HG03060 (cell line): ENCODE data around the gene PID1.

Experiments
- ATAC-seq: cut with Tn5 transposase; IDR thresholded peaks from one replicate; pipeline ENCODE4 v1.9.1; 2021; ENCODE audit warnings: low read depth, moderate number of reproducible peaks; ENCODE audit not compliant: unreplicated experiment

PID1 gene

DNA sequence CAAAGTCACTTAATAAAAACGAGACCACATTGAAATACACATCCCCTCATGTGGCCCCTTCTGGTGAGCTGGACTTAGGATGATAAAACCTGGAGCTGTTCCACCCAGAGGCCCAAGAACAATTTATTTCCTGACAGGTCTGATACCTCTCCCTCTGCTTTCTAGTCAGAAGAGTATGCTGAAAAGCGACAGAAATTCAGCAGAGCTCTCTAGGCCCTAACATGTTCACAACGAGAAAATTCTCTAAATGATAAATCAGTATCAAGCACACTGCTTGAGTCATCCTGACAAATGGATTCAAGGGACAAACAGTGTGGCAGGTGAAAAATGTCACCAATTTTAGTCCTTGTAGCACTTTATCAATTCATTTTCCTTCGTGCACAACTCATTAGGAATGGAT, 233.5 kb downstream of the PID1 start:
- no peak for ATAC-seq

GRCh38 chr2:229033816-229034215, 237.3 kb downstream of the PID1 start:
- no peak for ATAC-seq

- ATAC-seq, result no peak
These were observed 238.4 kb downstream of the PID1 start for GRCh38 chr2:229032608-229033234.

- ATAC-seq, result no peak
These were observed 243.6 kb downstream of the PID1 start for GRCh38 chr2:229027353-229028105.

DNA sequence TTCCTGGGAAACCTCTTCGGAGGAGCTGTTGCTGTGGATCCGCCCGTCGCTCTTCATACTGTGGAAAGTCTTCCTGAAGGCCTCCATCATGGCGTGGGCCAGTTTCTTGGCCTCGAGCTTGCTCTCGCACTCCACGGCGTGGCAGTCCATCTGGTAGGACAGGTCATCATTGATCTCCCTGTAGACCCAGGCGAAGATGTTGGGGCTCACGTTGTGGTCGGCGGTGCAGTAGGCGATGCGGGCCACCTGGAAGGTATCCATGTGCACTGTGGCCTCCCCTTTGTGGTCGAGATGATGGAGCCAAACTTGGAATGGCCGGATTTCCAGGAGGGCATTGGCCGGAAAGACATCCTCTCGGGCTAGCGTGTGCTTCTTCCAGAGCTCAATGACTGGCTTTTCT, 245.4 kb downstream of the PID1 start:
- no peak for ATAC-seq

GRCh38 chr2:229022652-229023051, 248.4 kb downstream of the PID1 start:
- ATAC-seq, result no peak

DNA sequence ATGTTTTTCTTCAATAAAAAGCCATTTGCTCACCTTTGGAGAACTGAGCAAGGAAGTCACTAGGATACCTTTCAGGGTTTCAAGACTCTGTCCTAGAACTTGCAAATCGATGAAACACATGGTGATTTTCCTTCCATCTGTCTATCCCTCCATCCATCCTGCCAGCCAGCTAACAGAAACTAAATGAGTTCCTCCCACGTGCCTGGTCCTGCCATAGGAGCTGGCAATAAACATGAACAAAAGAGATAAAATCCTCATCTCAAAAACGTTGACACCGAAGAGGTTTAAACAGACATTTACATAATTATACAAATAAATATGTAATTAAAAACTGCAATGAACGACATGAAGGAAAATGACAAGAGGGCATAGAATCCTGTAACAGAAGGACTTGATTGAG, 249.0 kb downstream of the PID1 start:
- no peak for ATAC-seq

- no peak for ATAC-seq
These were observed 261.3 kb downstream of the PID1 start for GRCh38 chr2:229009816-229010215.

DNA sequence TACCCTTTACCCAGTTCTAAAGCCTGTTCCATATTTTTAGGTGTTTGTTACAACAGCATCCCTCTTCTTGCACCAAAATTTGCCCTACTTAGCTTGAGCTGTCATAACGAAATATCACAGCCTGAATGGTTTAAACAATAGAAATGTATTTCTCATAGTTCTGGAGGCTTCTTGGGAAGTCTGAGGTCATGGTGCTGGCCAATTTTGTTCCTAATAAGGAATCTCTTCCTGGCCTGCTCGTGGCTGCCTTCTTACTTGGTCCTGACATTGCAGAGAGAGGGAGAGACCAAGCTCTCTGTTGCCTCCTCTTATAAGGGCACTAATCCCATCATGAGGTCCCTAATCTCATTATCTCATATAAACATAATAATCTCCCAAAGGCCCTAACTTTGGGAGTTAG, 267.8 kb downstream of the PID1 start:
- no peak for ATAC-seq

DNA sequence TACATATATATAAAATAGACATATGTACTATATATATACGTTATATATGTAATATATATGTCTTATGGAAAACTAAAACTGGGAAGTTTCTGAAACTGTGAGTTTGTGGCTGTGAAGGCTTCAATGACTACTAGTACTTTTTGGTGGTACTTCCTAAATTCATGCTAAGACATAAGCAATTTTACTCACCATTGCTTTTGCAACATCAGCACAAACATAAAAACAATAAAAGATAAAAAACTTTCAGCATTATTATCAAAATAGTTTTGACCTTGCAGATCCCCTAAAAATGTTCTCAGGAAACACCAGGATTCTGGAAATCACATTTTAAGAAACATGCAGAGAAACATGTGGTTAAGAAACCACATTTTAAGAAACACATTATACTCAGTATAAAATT, 269.9 kb downstream of the PID1 start:
- no peak for ATAC-seq

- no peak for ATAC-seq
These were observed 271.8 kb downstream of the PID1 start for GRCh38 chr2:228999326-228999725.

- ATAC-seq, result no peak
These were observed 282.3 kb downstream of the PID1 start for GRCh38 chr2:228988786-228989185.

- no peak for ATAC-seq
These were observed 283.5 kb downstream of the PID1 start for GRCh38 chr2:228987441-228988155.

DNA sequence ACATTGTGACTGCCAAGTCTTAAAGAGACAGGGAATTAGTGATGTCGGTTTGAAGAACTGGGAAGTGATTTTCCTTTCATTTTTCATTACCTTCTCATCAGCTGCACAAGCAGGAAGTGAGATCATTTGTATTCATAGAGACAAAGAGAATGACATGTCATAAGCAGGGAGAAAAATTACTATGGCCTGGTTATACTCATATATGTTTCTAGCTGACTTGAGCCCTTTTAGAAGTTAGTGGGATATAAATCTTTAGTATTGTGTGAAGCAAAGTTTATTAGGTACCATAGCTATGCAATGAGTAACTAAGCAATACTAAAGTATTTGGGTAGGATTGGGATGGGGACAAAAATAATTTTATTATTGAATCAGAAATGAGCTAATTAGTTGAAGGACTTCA, 284.1 kb downstream of the PID1 start:
- no peak for ATAC-seq

GRCh38 chr2:228983700-228984099, 287.4 kb downstream of the PID1 start:
- no peak for ATAC-seq

GRCh38 chr2:228974169-228974568, 296.9 kb downstream of the PID1 start:
- no peak for ATAC-seq
